HepG2 (cell line): ENCODE data around the gene PURB. TPM values are rescaled to one million over a fixed set of nuclear protein-coding genes. Genes with fewer than 3 reads are reported as not detected.
A peak's percentile ranks its signal among the peaks of the same experiment; 100 is the strongest.

Source experiments
- ASH2L ChIP-seq: fragments of 300-600, 200-600 bp; sonication (generic); IDR thresholded peaks from 2 replicates; pipeline ENCODE4 v1.7.0; 2017; ENCODE audit warnings: low read depth, mild to moderate bottlenecking, moderate library complexity, mixed read lengths, low read length; ENCODE audit not compliant: insufficient read length
- BRD4 ChIP-seq: sonication (generic); formaldehyde crosslinking; IDR thresholded peaks from 2 replicates; pipeline ENCODE4 v1.4.0; 2020; ENCODE audit warnings: missing genetic modification reagents
- FOSL2 ChIP-seq: sonication (generic); formaldehyde crosslinking; IDR thresholded peaks from 2 replicates; pipeline ENCODE4 v1.4.0; 2020; ENCODE audit warnings: missing genetic modification reagents
- GFI1 ChIP-seq: sonication (generic); formaldehyde crosslinking; IDR thresholded peaks from 2 replicates; pipeline ENCODE4 v1.5.0; 2020; ENCODE audit warnings: missing genetic modification reagents, mild to moderate bottlenecking, borderline replicate concordance
- JDP2 ChIP-seq: sonication (generic); formaldehyde crosslinking; IDR thresholded peaks from 2 replicates; pipeline ENCODE4 v1.8.1; 2022; ENCODE audit warnings: missing genetic modification reagents, borderline replicate concordance
- KMT2A ChIP-seq: sonication (generic); formaldehyde crosslinking; IDR thresholded peaks from 2 replicates; pipeline ENCODE4 v1.4.0; 2020; ENCODE audit warnings: missing genetic modification reagents
- KMT2B ChIP-seq: IDR thresholded peaks from 2 replicates; pipeline ENCODE4 v1.6.1; 2016; ENCODE audit warnings: missing genetic modification reagents, missing compliant biosample characterization
- MAFF ChIP-seq: IDR thresholded peaks from 2 replicates; pipeline ENCODE4 v1.6.1; 2011; ENCODE audit warnings: low read depth, low read length, improper control_type of control experiment
- NFIB ChIP-seq: sonication (generic); formaldehyde crosslinking; IDR thresholded peaks from 2 replicates; pipeline ENCODE4 v1.9.0; 2021; ENCODE audit warnings: missing genetic modification reagents, mild to moderate bottlenecking, borderline replicate concordance
- POLR2AphosphoS5 ChIP-seq: IDR thresholded peaks from 2 replicates; pipeline ENCODE4 v1.6.1; 2012; ENCODE audit warnings: low read depth, low read length
- ZBTB7B ChIP-seq: sonication (generic); formaldehyde crosslinking; IDR thresholded peaks from 2 replicates; pipeline ENCODE4 v1.4.0; 2020; ENCODE audit warnings: missing genetic modification reagents
- ZNF333 ChIP-seq: sonication (generic); formaldehyde crosslinking; IDR thresholded peaks from 2 replicates; pipeline ENCODE4 v1.4.0; 2020; ENCODE audit warnings: mild to moderate bottlenecking, missing genetic modification reagents, borderline replicate concordance
- ZNF576 ChIP-seq: sonication (generic); formaldehyde crosslinking; IDR thresholded peaks from 2 replicates; pipeline ENCODE4 v1.4.0; 2020; ENCODE audit warnings: mild to moderate bottlenecking, missing genetic modification reagents
- ZNF598 ChIP-seq: sonication (generic); formaldehyde crosslinking; IDR thresholded peaks from 2 replicates; pipeline ENCODE4 v1.5.1; 2020; ENCODE audit warnings: mild to moderate bottlenecking, missing genetic modification reagents, borderline replicate concordance
- ZNF75D ChIP-seq: sonication (generic); formaldehyde crosslinking; IDR thresholded peaks from 2 replicates; pipeline ENCODE4 v1.8.1; 2023; ENCODE audit warnings: missing genetic modification reagents, mild to moderate bottlenecking, borderline replicate concordance
- ZNF772 ChIP-seq: sonication (generic); formaldehyde crosslinking; IDR thresholded peaks from 2 replicates; pipeline ENCODE4 v1.5.0; 2020; ENCODE audit warnings: mild to moderate bottlenecking, missing genetic modification reagents
- polyA plus RNA-seq, 8 experiments: library from polyadenylated mRNA; depleted of rRNA in 3 of 8; stranded (reverse) in 7 of 8; unstranded in 1 of 8; fragments of >200 nt; fragmentation: Illumina TruSeq in 4 of 8; extraction: Trizol in 4 of 8; gene quantifications; 2 replicates each; pipeline versions ENCODE4 v1.2.1 to v1.2.3, GENCODE V29; 2011 to 2016; ENCODE audit warnings: low read depth in 4 of 8, missing spikeins in 1 of 8, mixed read lengths in 1 of 8; ENCODE audit not compliant: insufficient read depth in 1 of 8
- total RNA-seq, 5 experiments: library from RNA; depleted of rRNA; stranded (reverse); fragments of >200 nt; fragmentation: Illumina TruSeq; extraction: Trizol; gene quantifications; 2 replicates each; pipeline ENCODE4 v1.2.3, GENCODE V29; 2016; ENCODE audit warnings: low read depth in 1 of 5
- TF ChIP-seq, protein P1 (sequence below): sonication (generic); formaldehyde crosslinking; IDR thresholded peaks from 2 replicates; pipeline ENCODE4 v1.4.0; 2020; ENCODE audit warnings: missing genetic modification reagents
- TF ChIP-seq, protein P2 (sequence below): sonication (generic); formaldehyde crosslinking; IDR thresholded peaks from 2 replicates; pipeline ENCODE4 v1.8.0; 2022; ENCODE audit warnings: missing genetic modification reagents, low read depth, mild to moderate bottlenecking, borderline replicate concordance
- TF ChIP-seq, protein P3 (sequence below), 2 experiments: sonication (generic) in 1 of 2; formaldehyde crosslinking in 1 of 2; IDR thresholded peaks; 2 replicates each; pipeline versions ENCODE4 v1.4.0 to v1.6.1; 2016 to 2020; ENCODE audit warnings: borderline replicate concordance in 1 of 2, low read depth in 1 of 2, mild to moderate bottlenecking in 1 of 2, missing genetic modification reagents in 1 of 2
- TF ChIP-seq, protein P4 (sequence below): fragments of 450-650 bp; IDR thresholded peaks from 2 replicates; pipeline ENCODE4 v1.6.1; 2017

Gene PURB
- total and polyA plus RNA-seq, 2 of the 13 experiments (the other 11 are each of a cell fraction or from before 2014, with no cell fraction given), result 2.3 to 4.3 TPM

DNA sequence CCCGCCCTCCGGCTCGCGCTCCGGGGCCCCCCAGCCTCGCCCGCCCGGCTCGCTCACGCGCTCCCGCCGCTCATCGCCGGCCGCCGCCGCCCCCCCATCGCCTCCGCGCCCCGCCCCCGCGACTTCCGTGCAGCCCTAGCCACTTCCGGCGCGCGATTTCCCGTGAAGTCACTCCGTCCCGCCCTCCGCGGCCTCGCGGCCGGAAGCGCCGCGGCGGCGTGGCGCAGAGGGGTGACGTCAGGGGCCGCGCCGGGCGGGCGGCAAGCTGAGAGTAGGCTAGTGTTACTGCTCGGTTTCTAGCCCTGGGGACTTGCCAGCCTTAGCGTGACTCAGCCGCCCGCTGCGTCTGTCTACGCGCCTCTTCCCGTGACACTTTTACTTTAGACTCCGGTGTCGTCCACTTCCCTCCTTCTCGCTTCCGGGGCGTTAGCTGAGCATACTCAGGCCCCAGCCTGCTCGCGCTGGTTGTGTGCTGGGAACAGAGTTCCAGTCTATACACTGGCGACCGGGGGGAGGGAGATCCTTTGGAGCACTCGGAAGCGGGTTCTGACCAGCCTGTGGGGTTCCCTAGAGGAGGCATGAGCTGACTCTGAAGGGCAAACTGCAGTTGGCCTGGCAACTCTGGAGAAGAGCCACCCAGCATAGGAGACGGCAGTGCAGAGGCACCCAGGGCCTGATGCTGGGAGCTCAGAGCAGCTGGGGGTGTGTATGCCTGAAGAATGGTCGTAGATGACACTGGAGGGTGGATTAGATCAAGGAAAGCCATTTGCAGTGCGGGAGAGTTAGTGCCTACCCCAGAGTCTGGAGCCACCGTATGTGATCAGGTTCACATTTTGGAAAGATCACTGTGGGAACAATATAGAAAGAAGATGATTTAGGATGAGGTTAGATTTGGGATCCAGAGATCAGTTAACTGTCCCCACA, at the start of gene PURB (continued):
- TF ChIP-seq, protein P1, sequence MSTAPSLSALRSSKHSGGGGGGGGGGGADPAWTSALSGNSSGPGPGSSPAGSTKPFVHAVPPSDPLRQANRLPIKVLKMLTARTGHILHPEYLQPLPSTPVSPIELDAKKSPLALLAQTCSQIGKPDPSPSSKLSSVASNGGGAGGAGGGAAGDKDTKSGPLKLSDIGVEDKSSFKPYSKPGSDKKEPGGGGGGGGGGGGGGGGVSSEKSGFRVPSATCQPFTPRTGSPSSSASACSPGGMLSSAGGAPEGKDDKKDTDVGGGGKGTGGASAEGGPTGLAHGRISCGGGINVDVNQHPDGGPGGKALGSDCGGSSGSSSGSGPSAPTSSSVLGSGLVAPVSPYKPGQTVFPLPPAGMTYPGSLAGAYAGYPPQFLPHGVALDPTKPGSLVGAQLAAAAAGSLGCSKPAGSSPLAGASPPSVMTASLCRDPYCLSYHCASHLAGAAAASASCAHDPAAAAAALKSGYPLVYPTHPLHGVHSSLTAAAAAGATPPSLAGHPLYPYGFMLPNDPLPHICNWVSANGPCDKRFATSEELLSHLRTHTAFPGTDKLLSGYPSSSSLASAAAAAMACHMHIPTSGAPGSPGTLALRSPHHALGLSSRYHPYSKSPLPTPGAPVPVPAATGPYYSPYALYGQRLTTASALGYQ (CRISPR knock-in tag), result 0 out of 2 replicates have a peak, but pooled peaks have one; percentile 26
- TF ChIP-seq ZNF75D, result no peak
- no peak for TF ChIP-seq ZBTB7B (CRISPR knock-in tag)
- TF ChIP-seq ZNF772 (CRISPR knock-in tag), result no peak
- peak; percentile 79 for TF ChIP-seq POLR2AphosphoS5
- 0 out of 2 replicates have a peak, but pooled peaks have one; percentile 22 for TF ChIP-seq BRD4 (CRISPR knock-in tag)
- TF ChIP-seq GFI1, result no peak
- TF ChIP-seq, protein P2, sequence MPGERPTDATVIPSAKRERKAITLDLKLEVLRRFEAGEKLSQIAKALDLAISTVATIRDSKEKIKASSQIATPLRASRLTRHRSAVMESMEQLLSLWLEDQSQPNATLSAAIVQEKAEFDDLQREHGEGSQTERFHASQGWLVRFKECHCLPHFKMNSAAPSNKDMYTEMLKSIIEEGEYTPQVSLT (CRISPR knock-in tag), result no peak
- peak; percentile 85 for TF ChIP-seq KMT2B (CRISPR knock-in tag)
- peak; percentile 5; the same call in 1 of the 2 replicates for TF ChIP-seq MAFF
- peak; percentile 80 for TF ChIP-seq ASH2L
- no peak for TF ChIP-seq JDP2
- TF ChIP-seq FOSL2, result peak; percentile 72
- no peak for TF ChIP-seq ZNF333 (CRISPR knock-in tag)
- TF ChIP-seq, protein P3, sequence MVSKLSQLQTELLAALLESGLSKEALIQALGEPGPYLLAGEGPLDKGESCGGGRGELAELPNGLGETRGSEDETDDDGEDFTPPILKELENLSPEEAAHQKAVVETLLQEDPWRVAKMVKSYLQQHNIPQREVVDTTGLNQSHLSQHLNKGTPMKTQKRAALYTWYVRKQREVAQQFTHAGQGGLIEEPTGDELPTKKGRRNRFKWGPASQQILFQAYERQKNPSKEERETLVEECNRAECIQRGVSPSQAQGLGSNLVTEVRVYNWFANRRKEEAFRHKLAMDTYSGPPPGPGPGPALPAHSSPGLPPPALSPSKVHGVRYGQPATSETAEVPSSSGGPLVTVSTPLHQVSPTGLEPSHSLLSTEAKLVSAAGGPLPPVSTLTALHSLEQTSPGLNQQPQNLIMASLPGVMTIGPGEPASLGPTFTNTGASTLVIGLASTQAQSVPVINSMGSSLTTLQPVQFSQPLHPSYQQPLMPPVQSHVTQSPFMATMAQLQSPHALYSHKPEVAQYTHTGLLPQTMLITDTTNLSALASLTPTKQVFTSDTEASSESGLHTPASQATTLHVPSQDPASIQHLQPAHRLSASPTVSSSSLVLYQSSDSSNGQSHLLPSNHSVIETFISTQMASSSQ (IDR thresholded peaks at IDR 0.05; ENCODE audit: low read depth), result no peak
- TF ChIP-seq, protein P3 (CRISPR knock-in tag; IDR thresholded peaks at IDR 0.05; ENCODE audit: borderline replicate concordance), result peak; percentile 53; the same call in 1 of the 2 replicates
- TF ChIP-seq ZNF576 (CRISPR knock-in tag), result no peak
- TF ChIP-seq, protein P4, sequence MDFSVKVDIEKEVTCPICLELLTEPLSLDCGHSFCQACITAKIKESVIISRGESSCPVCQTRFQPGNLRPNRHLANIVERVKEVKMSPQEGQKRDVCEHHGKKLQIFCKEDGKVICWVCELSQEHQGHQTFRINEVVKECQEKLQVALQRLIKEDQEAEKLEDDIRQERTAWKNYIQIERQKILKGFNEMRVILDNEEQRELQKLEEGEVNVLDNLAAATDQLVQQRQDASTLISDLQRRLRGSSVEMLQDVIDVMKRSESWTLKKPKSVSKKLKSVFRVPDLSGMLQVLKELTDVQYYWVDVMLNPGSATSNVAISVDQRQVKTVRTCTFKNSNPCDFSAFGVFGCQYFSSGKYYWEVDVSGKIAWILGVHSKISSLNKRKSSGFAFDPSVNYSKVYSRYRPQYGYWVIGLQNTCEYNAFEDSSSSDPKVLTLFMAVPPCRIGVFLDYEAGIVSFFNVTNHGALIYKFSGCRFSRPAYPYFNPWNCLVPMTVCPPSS, result no peak
- no peak for TF ChIP-seq ZNF598 (CRISPR knock-in tag)
- peak; percentile 56; the same call in 1 of the 2 replicates for TF ChIP-seq KMT2A (CRISPR knock-in tag)
- TF ChIP-seq NFIB (CRISPR knock-in tag), result no peak
